GM12892 (cell line): ENCODE data around the gene EPHA4.

Source experiments
- DNase-seq: peaks from one replicate; pipeline ENCODE4 v3.0.0; 2011; ENCODE audit not compliant: insufficient read length
- FAIRE-seq: peaks from 2 replicates; lab custom pipeline; 2011; peaks lifted over from hg19 to GRCh38; lab: Jason Lieb, UNC
- POLR2A ChIP-seq: IDR thresholded peaks from 2 replicates; pipeline ENCODE4 v1.6.1; 2011; ENCODE audit warnings: low read depth, low read length, control low read depth
- POLR2AphosphoS5 ChIP-seq: IDR thresholded peaks from 2 replicates; pipeline ENCODE4 v1.6.1; 2011; ENCODE audit warnings: low read depth, low read length, control low read depth
- TAF1 ChIP-seq: IDR thresholded peaks from 2 replicates; pipeline ENCODE4 v1.6.1; 2011; ENCODE audit warnings: low read depth, mild to moderate bottlenecking, control low read depth, low read length, borderline replicate concordance

EPHA4 gene

DNA sequence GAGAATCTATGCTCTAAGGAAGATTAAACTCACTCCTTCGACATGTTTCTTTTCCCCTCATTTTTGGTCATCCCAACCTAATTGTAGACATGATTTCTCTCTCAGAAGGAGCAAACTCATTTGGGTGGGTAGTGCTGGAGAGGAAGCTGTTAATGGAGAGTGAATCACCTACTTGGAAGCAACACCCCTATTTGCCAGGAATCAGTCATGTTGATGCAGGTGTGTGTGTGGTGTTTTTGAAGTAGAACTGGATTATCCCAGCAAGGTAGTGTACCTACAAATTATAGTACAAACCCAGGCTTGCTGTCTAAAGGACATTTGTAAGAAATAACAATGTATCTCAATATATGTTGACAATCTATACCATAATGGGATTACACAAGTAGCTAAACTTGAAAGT is 186.4 kb downstream of the EPHA4 start:
- no peak for FAIRE-seq
- DNase-seq, result no peak
- TF ChIP-seq TAF1 (no peak), POLR2A (no peak), POLR2AphosphoS5 (no peak)

DNA sequence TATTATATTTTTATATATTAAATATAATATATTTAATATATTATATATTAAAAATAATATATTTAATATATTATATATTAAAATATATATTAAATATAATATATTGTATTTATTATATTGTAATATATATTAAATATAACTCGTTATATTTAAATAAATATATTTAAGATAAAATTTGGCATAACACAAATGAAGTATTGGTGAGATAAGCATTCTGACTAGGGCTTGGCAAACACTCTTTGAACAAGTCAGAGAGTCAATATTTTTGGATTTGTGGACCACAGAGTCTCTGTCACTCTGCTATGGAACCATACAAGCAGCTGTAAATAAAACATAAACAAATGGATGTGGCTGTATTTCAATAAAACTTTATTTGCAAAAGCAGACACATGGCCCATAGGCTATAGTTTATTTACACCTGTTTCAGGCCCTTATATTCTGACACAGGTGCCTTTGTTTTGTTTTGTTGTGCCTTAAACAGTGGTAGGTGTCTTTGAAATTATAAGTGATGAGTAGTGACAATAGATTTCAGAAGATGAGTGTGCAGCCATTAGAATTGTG is 190.1 kb downstream of the EPHA4 start:
- DNase-seq (no peak), FAIRE-seq (no peak)
- no peak for TF ChIP-seq TAF1
- TF ChIP-seq POLR2A, result no peak
- no peak for TF ChIP-seq POLR2AphosphoS5

DNA sequence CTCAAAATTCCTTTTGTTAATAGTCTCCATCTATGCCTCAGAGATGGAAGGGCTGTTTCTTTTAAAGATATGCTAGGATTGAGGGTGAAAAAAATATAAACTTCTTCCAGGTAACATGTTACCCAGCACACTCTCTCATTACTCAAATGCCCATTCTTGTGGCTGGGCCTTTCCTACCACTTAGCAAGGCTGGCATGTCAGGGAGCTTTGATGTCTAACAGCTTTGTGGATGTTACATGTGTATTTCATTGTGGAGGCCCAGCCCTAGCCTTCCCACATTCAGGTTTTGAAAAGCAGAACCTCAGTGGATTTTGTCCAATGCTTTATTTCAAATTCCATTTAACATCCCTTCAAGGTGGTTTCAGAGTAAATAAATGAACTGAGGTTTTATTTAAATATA is 191.4 kb downstream of the EPHA4 start:
- TF ChIP-seq POLR2A (no peak), TAF1 (no peak), POLR2AphosphoS5 (no peak)
- FAIRE-seq (no peak), DNase-seq (no peak)

DNA sequence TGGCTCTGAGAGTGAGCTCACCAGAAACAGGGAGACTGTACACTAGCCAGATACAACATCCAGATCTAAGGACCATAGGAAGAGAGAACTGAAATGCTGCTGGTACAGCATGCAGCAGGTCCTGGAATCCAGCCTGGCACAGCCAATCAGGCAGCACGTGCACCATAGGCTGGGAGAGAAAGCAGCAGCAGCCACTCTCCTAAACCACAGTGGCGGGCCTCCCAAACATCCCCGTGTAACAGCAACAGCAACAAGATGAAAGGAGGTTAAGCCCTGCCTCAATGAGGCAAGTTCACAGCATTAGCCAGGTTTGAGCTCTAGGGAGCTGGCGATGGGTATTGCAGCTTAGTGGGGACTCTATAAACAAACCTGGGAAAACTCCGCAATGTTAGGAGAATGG is 192.0 kb downstream of the EPHA4 start:
- no peak for DNase-seq
- no peak for FAIRE-seq
- TF ChIP-seq POLR2AphosphoS5, result no peak
- TF ChIP-seq POLR2A, result no peak
- TF ChIP-seq TAF1, result no peak

DNA sequence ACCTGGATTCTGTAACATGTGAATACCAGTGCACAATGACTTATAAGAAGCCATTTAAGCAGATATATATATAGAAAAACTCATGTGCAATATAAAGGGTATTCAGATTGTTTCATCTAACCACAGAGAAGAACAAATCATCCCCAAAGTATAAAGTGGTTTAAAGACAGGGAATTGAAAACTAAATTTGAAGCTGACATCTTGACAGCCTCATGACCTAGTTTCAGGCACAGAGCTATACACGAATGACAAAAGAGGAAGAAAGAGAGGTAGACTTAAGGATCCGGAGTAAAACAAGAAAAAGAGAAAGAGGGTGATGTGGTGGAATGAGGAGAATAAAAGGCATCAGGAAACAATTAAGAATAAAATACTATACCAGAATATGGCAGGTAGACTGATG is 194.5 kb downstream of the EPHA4 start:
- no peak for DNase-seq
- TF ChIP-seq TAF1 (no peak), POLR2A (no peak), POLR2AphosphoS5 (no peak)
- no peak for FAIRE-seq

DNA sequence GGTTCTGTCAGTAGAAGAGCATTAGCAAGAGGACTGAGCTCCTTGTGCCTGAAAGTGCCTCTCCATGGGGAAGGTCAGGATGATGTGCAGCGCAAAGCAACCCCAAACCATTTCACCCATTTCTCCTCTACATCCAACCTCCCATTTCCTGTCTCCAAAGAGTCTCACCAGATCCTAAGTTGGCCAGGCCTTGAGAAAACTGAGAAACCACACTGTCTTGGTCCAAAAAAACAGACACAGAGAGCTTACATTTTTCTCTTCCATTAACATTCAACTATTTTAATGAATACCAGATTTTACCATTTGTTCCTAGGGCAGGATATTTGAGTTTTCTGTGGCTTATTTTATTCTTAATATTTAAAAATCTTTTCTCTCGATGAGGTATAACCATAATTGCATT is 195.0 kb downstream of the EPHA4 start:
- TF ChIP-seq TAF1 (no peak), POLR2A (no peak), POLR2AphosphoS5 (no peak)
- DNase-seq (no peak), FAIRE-seq (no peak)

DNA sequence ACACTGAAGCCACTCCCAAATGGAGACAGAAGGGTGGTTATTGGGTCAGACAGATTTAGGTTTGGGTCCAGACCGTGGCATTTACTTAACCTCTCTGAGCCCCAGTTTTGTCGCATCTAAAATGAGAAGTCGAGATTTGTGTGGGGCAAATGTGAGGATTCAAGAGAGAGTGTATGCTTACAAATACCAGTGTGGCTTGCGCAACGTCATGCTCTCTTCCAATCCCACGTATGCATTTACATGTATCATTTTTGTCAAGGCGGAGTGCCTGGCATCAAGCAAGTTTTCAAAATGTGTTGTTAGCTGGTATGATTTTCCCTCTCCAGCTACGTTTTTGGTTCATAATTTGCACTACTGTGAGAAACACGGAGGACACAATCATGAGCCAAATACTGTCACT is 197.9 kb downstream of the EPHA4 start:
- no peak for TF ChIP-seq POLR2A
- no peak for TF ChIP-seq TAF1
- TF ChIP-seq POLR2AphosphoS5, result no peak
- no peak for DNase-seq
- no peak for FAIRE-seq

DNA sequence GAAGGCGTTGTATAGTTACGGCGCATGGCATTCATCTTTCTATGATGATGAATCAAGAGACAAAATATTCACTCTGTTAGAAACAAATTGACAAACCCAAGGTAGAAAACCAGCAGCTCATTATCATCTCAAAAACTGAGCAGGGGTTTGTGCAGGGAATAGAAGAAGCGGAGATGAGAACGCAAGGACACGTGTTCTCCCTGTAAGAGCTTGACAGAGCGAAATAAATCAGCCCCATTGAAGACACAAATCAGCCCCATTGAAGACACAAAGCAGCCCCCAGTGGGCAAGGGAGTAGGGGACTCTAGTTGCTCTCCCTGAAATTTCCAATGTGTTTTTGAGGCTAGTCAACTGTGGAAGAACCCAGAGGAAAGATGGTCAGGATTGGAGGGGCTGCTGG is 199.2 kb downstream of the EPHA4 start:
- TF ChIP-seq POLR2A (no peak), POLR2AphosphoS5 (no peak), TAF1 (no peak)
- DNase-seq, result no peak
- FAIRE-seq, result no peak

DNA sequence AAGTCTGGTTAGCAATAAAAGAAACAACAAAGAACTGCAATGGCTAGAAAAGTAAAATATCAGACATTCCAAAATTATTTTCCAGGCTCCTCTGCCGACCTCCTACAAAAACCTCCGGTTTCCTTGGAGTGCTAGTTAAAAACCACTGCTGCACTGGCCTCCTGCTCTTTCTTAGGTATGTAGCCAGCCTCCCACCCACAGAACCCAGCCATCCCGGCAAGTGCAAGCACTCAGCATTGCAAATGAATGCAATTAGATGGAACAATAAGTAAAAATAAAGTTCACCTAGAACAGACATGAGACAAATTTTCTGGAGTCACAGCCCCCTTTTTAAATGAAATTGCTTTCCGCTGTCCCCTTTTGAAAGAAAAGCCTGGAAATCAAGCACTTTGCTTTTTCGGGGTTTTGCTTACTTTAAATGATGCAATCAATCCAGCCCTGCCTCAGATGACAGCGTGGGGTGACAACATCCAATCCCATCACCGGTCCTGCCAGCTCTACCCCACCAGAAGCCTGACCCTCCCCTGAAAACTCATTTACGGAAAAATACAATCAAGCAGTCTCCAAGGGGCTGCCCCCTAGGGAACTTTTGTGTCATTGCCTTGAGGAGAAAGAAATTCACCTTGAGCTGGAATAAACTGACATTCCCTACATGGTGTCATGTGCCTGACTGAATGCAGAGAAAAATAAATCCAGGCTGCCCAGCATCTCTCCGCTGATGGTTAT is 199.8 kb downstream of the EPHA4 start:
- TF ChIP-seq POLR2A, result no peak
- TF ChIP-seq TAF1, result no peak
- no peak for TF ChIP-seq POLR2AphosphoS5
- DNase-seq (no peak), FAIRE-seq (no peak)

DNA sequence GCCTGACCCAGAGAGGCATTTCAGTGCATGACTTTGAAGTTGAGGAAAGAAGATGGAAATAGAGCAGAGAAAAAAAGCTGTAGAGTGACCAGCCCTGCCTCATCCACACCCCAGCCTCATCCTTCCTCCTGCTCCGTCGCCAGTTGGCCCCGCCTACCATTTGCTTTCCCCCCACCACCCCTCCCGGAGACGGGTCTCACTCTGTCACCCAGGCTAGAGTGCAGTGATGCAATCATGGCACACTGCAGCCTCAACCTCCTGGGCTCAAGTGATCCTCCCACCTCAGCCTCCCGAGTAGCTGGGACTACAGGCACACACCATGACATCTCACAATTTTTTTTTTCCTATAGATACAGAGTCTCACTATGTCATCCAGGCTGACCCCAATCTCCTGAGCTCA is 200.8 kb downstream of the EPHA4 start:
- no peak for DNase-seq
- TF ChIP-seq POLR2A (no peak), POLR2AphosphoS5 (no peak), TAF1 (no peak)
- no peak for FAIRE-seq

DNA sequence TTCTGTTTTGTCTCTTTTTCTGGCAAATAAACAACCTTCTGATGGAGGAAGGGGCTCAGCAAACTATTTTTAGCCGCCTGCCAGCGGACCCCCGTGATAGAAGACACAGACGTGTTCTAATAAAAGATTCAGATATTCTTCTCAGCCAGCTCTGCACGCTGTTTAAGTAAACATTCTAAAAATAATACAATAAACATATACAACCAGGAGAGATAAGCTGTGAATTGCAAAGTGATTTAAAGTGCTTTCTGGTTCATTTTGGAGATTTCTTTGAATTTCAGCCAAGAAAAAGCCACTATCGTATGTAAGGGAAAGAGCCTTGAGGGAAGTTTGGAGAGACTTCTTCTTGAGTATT is 201.3 kb downstream of the EPHA4 start:
- DNase-seq, result no peak
- no peak for TF ChIP-seq TAF1
- no peak for TF ChIP-seq POLR2AphosphoS5
- no peak for TF ChIP-seq POLR2A
- FAIRE-seq, result no peak

DNA sequence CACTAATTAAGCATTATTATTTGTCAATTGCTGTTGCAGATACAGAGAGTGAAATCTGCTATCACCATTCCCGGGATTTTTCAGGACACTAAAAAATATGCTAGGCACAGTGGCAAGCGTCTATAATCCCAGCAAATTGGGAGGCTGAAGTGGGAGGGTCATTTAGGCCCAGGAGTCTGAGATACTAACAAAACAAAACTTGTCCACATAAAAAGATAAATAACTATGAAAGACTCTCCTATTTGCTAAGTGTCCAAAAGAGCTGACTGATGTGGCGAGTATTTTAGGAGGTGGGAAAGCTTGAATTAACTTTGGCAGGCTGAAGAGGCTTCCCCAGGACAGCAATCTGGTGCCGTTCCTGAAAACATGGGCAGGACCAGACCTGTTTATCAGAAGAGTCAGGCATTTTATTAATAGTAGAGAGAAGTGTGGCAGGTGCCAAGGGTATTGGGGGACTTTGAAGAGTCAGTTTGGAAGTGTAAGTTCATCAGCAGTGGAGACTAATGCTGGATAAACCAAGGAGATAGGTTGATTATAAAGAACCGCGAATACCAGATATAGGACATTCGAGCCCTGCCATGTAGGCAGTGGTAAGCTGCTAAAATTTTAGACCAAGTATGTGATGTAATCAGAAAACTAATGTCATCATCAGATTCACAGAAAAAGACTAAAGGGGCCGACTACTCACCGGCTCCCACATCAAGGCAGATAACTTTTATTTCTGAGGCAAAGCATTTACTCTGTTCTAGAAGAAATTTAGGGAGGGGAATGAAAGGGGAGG is 201.8 kb downstream of the EPHA4 start:
- FAIRE-seq (no peak), DNase-seq (no peak)
- no peak for TF ChIP-seq POLR2A
- TF ChIP-seq TAF1, result no peak
- no peak for TF ChIP-seq POLR2AphosphoS5
